ENCODE data around the gene RASA2.

The RASA2 gene

DNA sequence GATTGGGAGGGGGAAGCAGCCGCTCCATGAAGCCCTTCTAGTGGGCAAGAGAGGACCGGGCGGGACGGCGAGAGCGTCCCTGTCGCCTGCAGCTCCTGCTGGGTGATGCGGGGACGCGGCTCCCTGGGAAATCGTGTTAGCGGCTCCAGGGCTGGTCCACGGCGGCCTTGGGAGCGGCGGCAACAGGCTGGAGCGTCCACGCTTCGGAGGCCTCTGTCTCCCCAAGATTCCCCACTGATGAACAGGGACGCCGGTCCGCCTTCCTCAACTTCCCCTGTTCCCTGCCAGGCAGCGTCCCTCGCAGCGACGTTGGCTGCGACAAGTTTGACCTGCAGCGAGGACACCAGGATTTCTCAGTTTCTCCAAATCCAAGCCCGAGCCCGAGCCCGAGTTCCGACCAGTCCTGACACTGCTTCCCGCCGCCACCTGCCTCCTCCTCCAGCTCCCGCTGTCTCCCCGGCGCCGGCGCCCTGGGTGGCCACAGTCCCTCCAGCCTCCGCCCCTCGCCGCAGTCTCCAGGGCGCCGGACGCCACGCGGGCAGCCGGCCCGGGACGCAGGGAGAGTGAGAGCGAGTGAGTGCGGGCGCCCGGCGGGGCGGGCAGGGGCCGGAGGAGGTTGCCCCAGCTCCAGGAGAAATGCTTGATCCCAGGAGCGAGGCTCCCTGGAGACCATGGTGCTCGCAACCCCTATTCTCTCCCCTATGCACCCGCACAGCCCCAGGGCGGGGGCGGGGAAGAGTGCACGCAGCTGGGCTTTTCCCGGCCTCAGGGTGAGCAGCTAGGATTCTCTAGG, 173.2 kb downstream of the RASA2 start:
- Histone ChIP-seq H3K4me3 (ENCODE audit: low read depth, low read length) (peak overlapping the region; percentile 68), H3K9me3 (ENCODE audit: control insufficient read depth, insufficient read depth, low read length) (peaks cover 12% of the 10 kb centered on the region), H3K9ac (ENCODE audit: low read depth, low read length) (peak overlapping the region; percentile 61), H3K36me3 (ENCODE audit: control insufficient read depth, insufficient read depth, low read length) (no peaks in the 10 kb centered on the region), H3K27ac (ENCODE audit: low read depth, low read length) (peak overlapping the region; percentile 50), H3K27me3 (ENCODE audit: control insufficient read depth, insufficient read depth, low read length) (peaks cover 28% of the 10 kb centered on the region), H3K4me1 (ENCODE audit: control insufficient read depth, insufficient read depth, low read length) (0 out of 2 replicates have a peak, but pooled peaks cover 8% of the 10 kb centered on the region)

DNA sequence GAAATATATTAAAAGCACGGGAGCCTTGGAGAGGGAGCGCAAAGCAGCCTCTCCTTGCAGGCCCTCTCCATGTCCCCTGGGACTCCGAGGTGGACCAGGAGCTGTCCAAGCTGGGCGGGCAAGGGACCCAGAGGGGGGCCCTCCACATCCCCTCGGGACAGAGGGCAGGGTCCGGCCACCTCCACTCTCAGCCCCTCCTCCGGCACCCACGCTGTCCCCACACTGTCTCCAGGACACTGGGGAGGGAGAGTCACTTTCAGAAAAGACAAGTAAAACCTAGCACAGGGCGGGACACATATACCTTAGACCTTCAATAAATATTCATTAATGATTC, 173.8 kb downstream of the RASA2 start:
- Histone ChIP-seq H3K27ac (ENCODE audit: low read depth, low read length) (peak overlapping the region; percentile 12), H3K4me1 (ENCODE audit: control insufficient read depth, insufficient read depth, low read length) (0 out of 2 replicates have a peak, but pooled peaks cover 8% of the 10 kb centered on the region), H3K27me3 (ENCODE audit: control insufficient read depth, insufficient read depth, low read length) (peaks cover 28% of the 10 kb centered on the region), H3K9ac (ENCODE audit: low read depth, low read length) (no peak overlapping the region), H3K9me3 (ENCODE audit: control insufficient read depth, insufficient read depth, low read length) (peaks cover 12% of the 10 kb centered on the region), H3K4me3 (ENCODE audit: low read depth, low read length) (peak overlapping the region; percentile 68), H3K36me3 (ENCODE audit: control insufficient read depth, insufficient read depth, low read length) (no peaks in the 10 kb centered on the region)

DNA sequence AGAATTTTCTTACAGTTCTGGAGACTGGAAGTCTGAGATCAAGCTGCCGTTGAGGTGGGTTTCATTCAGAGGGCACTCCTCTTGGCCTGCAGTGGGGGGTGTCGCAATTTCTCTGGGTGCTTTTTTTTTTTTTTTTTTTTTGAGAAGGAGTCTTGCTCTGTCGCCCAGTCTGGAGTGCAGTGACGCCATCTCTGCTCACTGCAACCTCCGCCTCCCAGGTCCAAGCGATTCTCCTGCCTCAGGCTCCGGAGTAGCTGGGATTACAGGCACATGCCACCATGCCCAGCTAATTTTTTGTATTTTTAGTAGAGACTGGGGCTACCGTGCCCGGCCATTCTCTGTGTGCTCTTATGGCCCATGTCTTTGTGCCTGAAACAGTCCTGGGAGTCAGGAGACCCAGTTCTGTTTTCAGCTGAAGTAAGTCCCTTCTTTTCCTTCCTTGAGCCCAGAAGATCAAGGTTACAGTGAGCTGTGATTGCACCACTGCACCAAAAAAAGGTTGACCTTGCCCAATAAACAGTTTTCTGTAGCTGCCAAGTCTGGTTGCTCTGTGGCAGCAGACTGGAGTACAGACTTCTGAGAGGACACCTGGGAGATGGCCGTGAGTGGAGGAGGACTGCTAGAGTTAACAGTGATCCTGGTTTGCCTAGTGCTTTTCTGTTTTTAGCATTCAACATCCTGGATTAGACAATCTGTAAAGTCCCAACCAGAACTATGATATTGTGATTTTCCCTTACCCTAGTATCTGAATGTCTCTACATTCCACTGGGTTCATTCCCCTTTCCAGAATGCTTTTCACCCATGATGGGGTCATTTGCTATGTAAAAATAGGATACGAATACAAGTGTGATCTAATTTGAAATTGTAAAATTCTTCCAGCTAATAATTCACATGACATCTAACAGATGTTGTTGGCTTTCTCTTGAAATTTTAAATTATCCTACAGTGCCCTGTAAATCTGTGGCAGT, 174.7 kb downstream of the RASA2 start:
- Histone ChIP-seq H3K9me3 (ENCODE audit: control insufficient read depth, insufficient read depth, low read length) (peaks cover 12% of the 10 kb centered on the region), H3K36me3 (ENCODE audit: control insufficient read depth, insufficient read depth, low read length) (no peaks in the 10 kb centered on the region), H3K9ac (ENCODE audit: low read depth, low read length) (no peak overlapping the region), H3K27me3 (ENCODE audit: control insufficient read depth, insufficient read depth, low read length) (peaks cover 28% of the 10 kb centered on the region), H3K4me3 (ENCODE audit: low read depth, low read length) (no peak overlapping the region), H3K27ac (ENCODE audit: low read depth, low read length) (no peak overlapping the region), H3K4me1 (ENCODE audit: control insufficient read depth, insufficient read depth, low read length) (0 out of 2 replicates have a peak, but pooled peaks cover 8% of the 10 kb centered on the region)

DNA sequence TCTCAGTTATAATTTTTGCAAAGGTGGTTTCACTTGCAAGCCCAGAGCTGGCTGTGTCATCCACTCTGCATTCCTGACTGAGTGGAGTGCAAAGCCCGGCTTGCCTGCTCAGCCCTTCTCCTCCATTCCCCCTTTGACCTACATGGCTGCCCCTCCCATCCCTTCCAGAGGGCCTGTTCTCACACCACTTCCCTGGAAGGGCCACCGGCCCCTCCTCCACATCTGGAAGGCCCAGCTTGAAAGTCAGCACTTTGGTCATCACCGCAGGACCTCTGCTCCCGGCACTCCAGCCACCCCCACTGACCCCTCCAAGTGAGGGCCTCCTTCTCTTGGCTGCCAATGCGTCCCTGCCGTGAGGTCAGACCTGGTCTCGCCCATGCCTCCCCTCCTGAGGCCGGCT, 177.2 kb downstream of the RASA2 start:
- Histone ChIP-seq H3K36me3 (ENCODE audit: control insufficient read depth, insufficient read depth, low read length) (no peaks in the 10 kb centered on the region), H3K27me3 (ENCODE audit: control insufficient read depth, insufficient read depth, low read length) (peaks cover 20% of the 10 kb centered on the region), H3K4me1 (ENCODE audit: control insufficient read depth, insufficient read depth, low read length) (0 out of 2 replicates have a peak, but pooled peaks cover 8% of the 10 kb centered on the region), H3K9ac (ENCODE audit: low read depth, low read length) (no peak overlapping the region), H3K27ac (ENCODE audit: low read depth, low read length) (no peak overlapping the region), H3K9me3 (ENCODE audit: control insufficient read depth, insufficient read depth, low read length) (peaks cover 10% of the 10 kb centered on the region; the same call in 1 of the 2 replicates), H3K4me3 (ENCODE audit: low read depth, low read length) (no peak overlapping the region)

All from HUES48 (cell line).